GM19395 (cell line): ENCODE data around the gene ASIC4.

Experiments
- ATAC-seq: cut with Tn5 transposase; IDR thresholded peaks from one replicate; pipeline ENCODE4 v1.9.1; 2021; ENCODE audit warnings: mild to moderate bottlenecking, moderate library complexity; ENCODE audit not compliant: unreplicated experiment

Gene ASIC4

DNA sequence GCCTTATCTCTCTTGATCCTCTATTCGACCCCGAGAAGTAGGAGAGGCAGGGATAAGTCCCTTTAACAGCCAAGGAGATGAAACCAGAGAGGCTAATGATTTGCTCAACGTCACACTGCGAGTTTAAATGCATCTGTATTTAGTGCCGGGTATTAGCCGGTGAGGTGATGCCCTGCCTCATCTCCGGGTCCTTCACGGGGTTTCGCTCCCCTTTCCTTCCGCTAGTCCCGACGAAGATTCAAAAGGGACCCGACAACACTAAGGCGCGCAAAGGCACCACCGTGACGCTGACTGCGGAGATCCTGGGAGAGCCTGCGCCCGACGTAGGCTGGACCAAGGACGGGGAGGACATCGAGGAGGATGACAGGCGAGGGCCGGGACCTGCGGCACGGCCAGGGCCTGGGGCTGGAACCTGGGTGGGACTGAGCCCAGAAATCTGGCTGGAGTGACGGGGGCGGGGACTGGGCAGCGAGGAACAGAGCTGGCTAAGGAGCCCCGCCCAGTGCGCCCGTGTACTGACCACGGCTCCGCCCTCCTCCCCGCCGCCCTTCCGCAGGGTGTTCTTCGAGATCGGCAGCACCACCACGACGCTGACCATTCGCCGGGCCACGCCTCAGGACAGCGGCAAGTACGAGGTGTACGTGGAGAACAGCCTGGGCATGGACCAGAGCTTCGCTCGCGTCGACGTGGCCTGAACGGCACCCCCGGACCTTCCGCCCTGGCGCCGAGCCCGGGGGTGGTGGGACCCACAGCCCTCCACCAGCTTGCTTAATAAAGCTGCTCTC is 16.6 kb upstream of the ASIC4 start:
- ATAC-seq, result peak; percentile 19

DNA sequence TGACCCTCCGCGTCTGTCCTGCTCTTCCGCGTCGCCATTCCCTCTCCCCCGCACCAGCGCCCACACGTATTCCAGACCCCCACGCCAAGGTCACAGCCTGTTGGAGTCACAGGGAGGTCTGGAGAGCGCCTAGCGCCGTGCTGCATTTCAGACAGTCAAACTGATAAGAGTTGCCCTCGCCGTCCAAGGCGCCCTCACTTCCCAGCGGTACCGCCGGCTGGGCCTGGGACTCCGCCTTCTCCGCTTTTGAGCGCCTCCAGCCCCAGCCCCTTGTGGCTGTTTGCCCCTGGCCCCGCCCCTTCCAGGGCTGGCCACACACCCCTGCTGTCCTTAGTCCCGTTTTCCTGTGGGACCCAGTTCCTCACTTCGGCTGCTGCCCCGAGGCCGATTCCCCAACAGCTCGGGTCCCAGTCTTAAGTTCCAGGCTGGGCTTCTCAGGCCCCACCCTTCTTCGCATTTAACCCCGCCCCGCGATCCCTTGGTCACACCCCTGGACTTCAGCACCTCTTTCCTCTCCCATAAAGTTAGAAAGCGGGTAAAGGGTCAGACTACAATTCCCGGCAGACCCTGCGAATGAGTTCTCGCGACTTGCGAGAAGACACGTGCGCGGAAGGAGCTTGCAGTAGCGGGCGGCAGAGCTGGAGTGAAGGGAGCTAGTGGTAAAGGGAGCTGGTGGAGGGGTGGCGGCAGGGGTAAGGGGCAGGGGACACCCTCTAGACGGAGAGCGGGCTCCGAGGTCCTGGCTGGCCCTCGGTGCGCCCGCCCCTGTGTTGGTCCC is 15.8 kb upstream of the ASIC4 start, which contains the start of gene GMPPA:
TSS of gene GMPPA (plus strand) at position 612 of the 778 bp plus-strand sequence. CDS start 1,085 bp downstream, outside the sequence.
- ATAC-seq, result peak; percentile 95

DNA sequence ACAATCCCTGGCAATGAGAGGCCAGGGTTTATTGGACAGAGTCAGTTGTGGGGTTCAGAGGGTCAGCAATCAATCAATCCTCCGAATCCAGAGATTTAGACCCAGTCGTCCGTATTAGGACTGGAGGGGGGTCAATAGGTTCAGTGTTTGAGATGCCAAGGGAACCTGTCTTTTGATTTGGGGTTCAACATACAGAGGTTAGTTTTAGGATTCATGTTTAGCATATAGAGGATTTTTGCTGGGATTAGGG is 15.3 kb upstream of the ASIC4 start:
- peak; percentile 13 for ATAC-seq

DNA sequence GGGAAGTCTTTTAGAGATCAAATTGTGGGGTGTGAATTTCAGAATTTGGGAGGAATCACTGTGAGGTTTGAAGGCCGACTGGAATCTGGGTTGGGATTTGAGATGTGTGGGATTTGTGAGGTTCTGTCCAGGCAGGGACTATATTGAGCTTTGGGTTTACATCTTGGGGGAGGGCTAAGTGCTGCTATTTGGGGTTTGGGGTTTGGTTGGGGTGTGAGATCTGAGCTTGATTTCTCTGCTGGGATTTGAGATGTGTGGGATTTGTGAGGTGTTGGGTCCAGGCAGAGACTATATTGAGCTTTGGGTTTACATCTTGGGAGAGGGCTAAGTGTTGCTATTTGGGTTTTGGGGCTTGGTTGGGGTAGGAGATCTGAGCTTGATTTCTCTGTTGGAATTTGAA is 14.7 kb upstream of the ASIC4 start:
- no peak for ATAC-seq

DNA sequence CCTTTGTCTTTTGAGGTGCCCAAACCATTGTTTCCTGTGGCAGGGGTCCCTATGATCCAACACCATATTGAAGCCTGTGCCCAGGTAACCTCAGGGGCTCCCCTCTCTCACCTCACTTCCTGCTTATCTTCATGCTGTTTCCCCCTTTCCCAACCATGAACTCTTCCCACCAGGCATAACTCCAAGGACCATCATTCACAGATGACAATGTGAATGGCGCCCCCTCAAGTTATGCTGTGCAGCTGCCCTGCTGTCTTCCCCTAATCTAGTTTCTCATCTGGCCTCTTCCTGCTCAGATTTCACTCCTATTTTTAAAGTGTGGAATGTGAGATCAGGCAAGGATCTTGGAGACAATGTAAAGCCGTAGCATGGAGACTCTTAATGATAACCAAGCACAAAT is 14.1 kb upstream of the ASIC4 start:
- no peak for ATAC-seq

DNA sequence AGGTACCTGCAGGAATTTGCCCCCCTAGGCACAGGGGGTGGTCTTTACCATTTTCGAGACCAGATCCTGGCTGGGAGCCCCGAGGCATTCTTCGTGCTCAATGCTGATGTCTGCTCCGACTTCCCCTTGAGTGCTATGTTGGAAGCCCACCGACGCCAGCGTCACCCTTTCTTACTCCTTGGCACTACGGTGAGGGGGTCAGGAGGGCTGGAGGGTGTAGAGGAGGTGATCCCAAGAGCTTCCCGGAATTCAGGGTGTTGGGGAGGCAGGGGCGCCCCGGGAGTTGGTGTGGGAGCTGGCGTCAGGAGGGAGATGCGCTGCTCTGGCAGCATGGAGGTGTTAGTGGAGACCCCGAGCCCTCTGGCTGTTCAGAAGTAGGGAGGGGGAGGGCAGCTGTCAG is 12.4 kb upstream of the ASIC4 start:
- ATAC-seq, result no peak

GRCh38 chr2:219502618-219503017 is 11.7 kb upstream of the ASIC4 start:
- no peak for ATAC-seq

DNA sequence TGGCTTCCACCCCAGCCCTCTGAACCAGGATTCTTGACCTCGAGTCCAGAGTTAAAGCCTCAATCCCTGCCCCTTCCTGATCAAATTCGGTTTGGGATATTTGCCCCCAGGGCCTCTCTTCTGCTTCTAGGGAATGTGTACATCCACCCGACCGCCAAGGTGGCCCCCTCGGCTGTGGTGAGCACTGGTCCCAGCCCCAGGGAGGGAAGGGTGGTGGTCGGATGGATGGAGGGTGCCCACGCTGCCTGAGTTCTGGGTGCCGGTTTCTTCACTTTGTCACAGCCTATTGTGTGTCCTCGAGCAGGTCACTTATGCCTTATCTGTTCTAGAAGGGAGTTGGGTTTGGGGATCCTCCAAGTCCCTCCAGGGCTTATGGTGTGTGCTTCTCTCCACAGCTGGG is 8.7 kb upstream of the ASIC4 start:
- no peak for ATAC-seq

DNA sequence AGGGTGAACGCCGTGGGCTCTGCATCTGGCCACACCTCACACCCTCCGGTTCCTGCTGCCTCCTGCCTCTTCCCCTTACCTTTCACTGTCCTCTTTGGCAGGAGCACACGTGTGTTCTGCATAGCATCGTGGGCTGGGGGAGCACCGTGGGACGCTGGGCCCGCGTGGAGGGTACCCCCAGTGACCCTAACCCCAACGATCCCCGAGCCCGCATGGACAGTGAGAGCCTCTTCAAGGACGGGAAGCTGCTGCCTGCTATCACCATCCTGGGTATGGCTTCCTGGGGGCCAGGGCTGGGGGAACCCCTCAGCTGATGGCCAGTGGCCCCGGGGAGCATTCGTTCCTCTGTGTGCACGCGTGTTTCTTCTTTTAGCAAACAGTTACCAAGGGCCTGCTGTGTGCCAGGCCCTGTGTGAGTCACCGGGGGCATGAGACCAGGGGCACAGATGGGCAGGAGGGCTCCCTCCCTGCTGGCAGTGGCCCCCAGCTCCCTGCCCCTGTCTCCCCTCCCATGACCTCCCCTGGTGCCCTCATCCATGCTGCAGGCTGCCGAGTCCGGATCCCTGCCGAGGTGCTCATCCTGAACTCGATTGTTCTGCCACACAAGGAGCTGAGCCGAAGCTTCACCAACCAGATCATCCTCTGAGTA is 8.0 kb upstream of the ASIC4 start:
- no peak for ATAC-seq

DNA sequence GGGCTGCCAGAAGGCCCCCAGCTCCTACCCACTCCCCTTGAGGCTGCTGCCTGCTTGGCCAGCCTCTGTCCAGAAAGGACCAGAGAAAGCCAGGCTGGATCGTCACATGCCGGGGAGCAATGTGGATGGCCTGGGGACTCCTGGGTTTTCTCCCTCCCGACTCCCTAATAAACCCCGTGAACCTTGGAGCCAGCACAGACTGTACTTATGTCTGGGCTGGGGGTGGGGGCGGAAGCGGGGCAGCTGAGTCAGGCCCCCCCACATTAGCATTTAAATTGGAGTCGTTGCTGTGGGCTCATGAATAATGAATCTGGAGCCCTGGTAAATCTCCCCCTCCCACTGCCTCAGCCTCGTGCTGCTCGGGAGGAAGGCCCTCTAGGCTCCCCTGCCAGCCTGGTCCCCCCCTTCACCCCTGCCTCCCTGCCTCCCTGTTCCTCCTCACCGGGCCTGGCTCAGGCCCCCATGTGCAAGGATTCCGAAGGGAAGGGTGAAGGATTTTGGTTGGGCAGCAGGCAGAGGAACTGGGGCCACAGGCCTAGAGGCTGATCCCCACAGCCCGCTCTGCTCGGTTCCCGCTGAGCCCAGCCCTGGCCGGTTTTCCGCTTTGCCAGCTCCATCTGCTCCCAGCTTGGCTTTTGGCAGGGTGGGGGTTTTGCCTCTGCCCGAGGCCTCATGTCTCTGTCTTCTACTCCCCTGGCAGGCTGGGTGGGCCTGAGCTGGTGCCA is 7.3 kb upstream of the ASIC4 start:
- no peak for ATAC-seq

- no peak for ATAC-seq
Measured at GRCh38 chr2:219507581-219508443, 6.5 kb upstream of the ASIC4 start.

DNA sequence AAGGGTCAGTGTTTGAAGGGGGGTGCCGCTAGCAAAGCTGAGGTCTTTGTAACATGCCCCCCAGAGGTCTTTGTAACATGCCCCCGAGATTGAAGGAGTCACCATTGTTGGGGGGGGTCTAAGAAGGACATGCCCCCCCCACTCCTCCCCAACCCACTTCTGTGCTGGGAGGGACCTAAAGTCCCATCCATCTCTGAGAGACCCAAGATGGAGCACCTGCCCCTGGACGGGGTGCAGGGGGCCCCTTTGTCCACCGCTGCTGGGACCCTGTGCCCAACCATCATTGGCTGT is 5.9 kb upstream of the ASIC4 start:
- ATAC-seq, result no peak

DNA sequence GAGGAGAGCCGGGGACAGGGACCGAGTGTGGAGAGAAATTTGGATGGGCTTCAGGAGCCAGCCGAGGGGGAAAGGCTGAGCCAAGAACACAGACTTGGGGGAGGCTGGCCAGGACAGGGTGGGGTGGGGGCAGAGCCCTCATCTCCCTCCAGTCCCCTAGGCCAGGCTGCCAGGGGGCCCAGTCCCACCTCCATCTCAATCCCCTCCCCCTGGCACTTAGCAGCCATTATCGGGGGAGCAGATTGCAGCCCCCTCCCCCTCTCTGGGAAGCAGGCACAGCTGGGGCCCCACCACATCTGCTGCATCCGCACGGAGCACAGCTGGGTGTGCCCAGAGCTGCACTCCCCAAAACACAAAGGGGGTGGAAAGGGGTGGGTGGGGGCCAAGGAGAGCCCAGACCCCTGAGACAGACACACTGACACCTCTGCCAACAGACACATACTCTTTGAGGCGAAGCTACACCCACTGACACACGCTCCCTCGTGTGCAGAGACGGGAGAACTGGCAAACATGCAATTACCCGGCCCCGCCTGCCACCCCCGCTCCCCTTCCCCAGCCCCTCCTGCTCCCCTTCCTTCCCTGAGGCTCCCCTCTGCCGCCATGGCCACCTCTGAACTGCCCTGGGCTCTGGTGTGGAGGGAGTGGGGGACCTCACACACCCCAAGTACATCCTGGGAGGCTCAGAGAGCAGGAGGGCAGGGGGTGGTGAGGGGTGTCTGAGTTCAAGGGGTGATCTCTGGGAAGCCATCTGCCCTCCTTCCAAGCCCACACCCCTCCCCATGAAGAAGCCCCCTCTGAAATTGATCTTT is 5.1 kb upstream of the ASIC4 start:
- ATAC-seq, result peak; percentile 26

GRCh38 chr2:219509780-219510511 is 4.3 kb upstream of the ASIC4 start:
- ATAC-seq, result peak; percentile 74

- no peak for ATAC-seq
Measured at GRCh38 chr2:219510512-219511135, 3.7 kb upstream of the ASIC4 start.

GRCh38 chr2:219511547-219512325 is 2.5 kb upstream of the ASIC4 start:
- ATAC-seq, result no peak

DNA sequence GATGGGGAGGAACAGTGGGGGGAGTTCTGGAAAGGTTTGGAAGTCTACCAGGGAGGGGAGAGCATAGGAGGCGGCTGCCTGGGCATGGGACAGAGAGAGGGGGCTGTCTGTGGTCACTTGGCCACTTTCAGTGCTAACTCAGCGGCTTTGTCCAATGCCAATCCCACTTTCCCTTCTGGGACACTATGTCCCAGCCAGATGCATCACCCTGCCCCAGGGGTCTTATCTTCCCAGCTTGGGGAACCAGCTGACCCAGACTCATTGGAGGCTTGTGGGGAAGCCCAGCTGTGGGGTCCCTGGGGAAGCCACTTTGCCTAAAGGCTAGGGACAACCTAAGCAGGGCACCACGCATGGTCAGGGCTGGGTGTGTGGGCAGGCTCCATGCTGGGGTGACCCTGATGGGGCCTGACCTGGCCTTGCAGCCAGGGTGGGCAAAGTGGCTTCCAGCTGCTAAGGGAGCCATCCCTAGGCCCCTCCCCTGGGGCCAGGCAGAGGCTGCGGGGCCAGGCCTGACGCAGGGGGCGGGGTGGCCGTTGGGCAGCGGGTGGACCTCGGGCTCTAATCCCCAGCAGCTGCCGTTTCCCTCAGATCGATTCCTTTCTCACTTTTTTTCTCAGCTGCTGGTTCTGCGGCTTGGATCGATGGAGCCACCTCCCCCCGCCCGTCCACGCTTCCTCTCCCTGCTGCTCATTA is 1.6 kb upstream of the ASIC4 start:
- ATAC-seq, result no peak
